Upper lobe of left lung (tissue), 4 donors: ENCODE results near the gene CUX1.

Experiments
- EP300 ChIP-seq, 4 donors: sonication (generic); formaldehyde crosslinking; IDR thresholded peaks; one replicate each; pipeline ENCODE4 v1.5.1; 2017; ENCODE audit warnings: antibody characterized with exemption in 4 of 4, control low read depth in 2 of 4
- POLR2AphosphoS5 ChIP-seq, 2 donors: sonication (generic); formaldehyde crosslinking; IDR thresholded peaks; one replicate each; pipeline ENCODE4 v1.5.1; 2017; ENCODE audit warnings: antibody characterized with exemption in 2 of 2

GRCh38 chr7:102284891-102285539 is 467.6 kb downstream of the CUX1 start:
- peak; percentile 21 to 38 for TF ChIP-seq POLR2AphosphoS5 (IDR thresholded peaks at IDR 0.05)
- no peak for TF ChIP-seq EP300 (IDR thresholded peaks at IDR 0.05)
